ENCODE results near the gene FSTL4. TPM values are rescaled to one million over a fixed set of nuclear protein-coding genes. Genes with fewer than 3 reads are reported as not detected.

The FSTL4 gene
- total RNA-seq, 4 donors from 2014 or later: 0.22 to 0.47 (median 0.27) TPM; not detected in 1

- Histone ChIP-seq H3K4me1 (no peaks in the 10 kb centered on the region), H3K27me3 (peaks cover 15% of the 10 kb centered on the region), H3K27ac (no peak overlapping the region), H3K36me3 (no peaks in the 10 kb centered on the region), H3K4me3 (no peak overlapping the region), H3K9me3 (peaks cover 0 to 19% (median 0%) of the 10 kb centered on the region in 3 donors)
- 64 to 70% methylated on average over 3 of the region's 3 CpGs for WGBS, 2 donors (ENCODE audit: low coverage in 1 of 2)
- no peak for TF ChIP-seq POLR2A (IDR thresholded peaks at IDR 0.05)
- TF ChIP-seq CTCF (IDR thresholded peaks at IDR 0.05): no peak
- TF ChIP-seq POLR2AphosphoS5 (IDR thresholded peaks at IDR 0.05): no peak
- TF ChIP-seq EP300 (IDR thresholded peaks at IDR 0.05): no peak
- ATAC-seq: no peak
Measured at GRCh38 chr5:133377736-133378135, 234.6 kb downstream of the FSTL4 start.

- Histone ChIP-seq H3K4me3 (no peak overlapping the region), H3K27me3 (peaks cover 14% of the 10 kb centered on the region), H3K27ac (no peak overlapping the region), H3K4me1 (no peaks in the 10 kb centered on the region), H3K36me3 (no peaks in the 10 kb centered on the region), H3K9me3 (peaks cover 0 to 19% (median 0%) of the 10 kb centered on the region in 3 donors)
- no peak for ATAC-seq
- no peak for TF ChIP-seq EP300 (IDR thresholded peaks at IDR 0.05)
- TF ChIP-seq POLR2A (IDR thresholded peaks at IDR 0.05): no peak
- TF ChIP-seq CTCF (IDR thresholded peaks at IDR 0.05): no peak
- TF ChIP-seq POLR2AphosphoS5 (IDR thresholded peaks at IDR 0.05): no peak
- no CpG with 5 or more reads among the region's 1 CpG for WGBS, 2 donors (ENCODE audit: low coverage in 1 of 2)
Measured at GRCh38 chr5:133376986-133377385, 235.4 kb downstream of the FSTL4 start.

- Histone ChIP-seq H3K9me3 (peaks cover 0 to 19% (median 0%) of the 10 kb centered on the region in 3 donors), H3K36me3 (no peaks in the 10 kb centered on the region), H3K4me1 (no peaks in the 10 kb centered on the region), H3K27me3 (peaks cover 29% of the 10 kb centered on the region), H3K4me3 (no peak overlapping the region), H3K27ac (no peak overlapping the region)
- no peak for ATAC-seq
- TF ChIP-seq CTCF (IDR thresholded peaks at IDR 0.05): no peak
- no peak for TF ChIP-seq EP300 (IDR thresholded peaks at IDR 0.05)
- no peak for TF ChIP-seq POLR2A (IDR thresholded peaks at IDR 0.05)
- TF ChIP-seq POLR2AphosphoS5 (IDR thresholded peaks at IDR 0.05): no peak
- 83% methylated on average over 1 of the region's 5 CpGs; no CpG with 5 or more reads in 1 of the 2 donors for WGBS, 2 donors (ENCODE audit: low coverage in 1 of 2)
Measured at GRCh38 chr5:133373121-133373870, 239.0 kb downstream of the FSTL4 start.

GRCh38 chr5:133372293-133372937, 239.9 kb downstream of the FSTL4 start:
- Histone ChIP-seq H3K36me3 (no peaks in the 10 kb centered on the region), H3K4me3 (no peak overlapping the region)
- WGBS, 2 donors (ENCODE audit: low coverage in 1 of 2): 39 to 92% methylated on average over 2 to 4 of the region's 7 CpGs

More at GRCh38 chr5:133372293-133372937, 239.9 kb downstream of the FSTL4 start:
- Histone ChIP-seq H3K27ac (no peak overlapping the region), H3K27me3 (peaks cover 33% of the 10 kb centered on the region), H3K4me1 (no peaks in the 10 kb centered on the region), H3K9me3 (peaks cover 0 to 11% (median 0%) of the 10 kb centered on the region in 3 donors)
- TF ChIP-seq POLR2AphosphoS5 (IDR thresholded peaks at IDR 0.05) (no peak), POLR2A (IDR thresholded peaks at IDR 0.05) (no peak), EP300 (IDR thresholded peaks at IDR 0.05) (no peak), CTCF (IDR thresholded peaks at IDR 0.05) (no peak)
- ATAC-seq: no peak
